NCI-H1105 (cell line): ENCODE results near the gene SNAPIN.
A peak's percentile ranks its signal among the peaks of the same experiment; 100 is the strongest.

Source experiments
- DNase-seq: peaks from one replicate; lab custom pipeline; 2025; lab: John Stamatoyannopoulos, UW

The SNAPIN gene

DNA sequence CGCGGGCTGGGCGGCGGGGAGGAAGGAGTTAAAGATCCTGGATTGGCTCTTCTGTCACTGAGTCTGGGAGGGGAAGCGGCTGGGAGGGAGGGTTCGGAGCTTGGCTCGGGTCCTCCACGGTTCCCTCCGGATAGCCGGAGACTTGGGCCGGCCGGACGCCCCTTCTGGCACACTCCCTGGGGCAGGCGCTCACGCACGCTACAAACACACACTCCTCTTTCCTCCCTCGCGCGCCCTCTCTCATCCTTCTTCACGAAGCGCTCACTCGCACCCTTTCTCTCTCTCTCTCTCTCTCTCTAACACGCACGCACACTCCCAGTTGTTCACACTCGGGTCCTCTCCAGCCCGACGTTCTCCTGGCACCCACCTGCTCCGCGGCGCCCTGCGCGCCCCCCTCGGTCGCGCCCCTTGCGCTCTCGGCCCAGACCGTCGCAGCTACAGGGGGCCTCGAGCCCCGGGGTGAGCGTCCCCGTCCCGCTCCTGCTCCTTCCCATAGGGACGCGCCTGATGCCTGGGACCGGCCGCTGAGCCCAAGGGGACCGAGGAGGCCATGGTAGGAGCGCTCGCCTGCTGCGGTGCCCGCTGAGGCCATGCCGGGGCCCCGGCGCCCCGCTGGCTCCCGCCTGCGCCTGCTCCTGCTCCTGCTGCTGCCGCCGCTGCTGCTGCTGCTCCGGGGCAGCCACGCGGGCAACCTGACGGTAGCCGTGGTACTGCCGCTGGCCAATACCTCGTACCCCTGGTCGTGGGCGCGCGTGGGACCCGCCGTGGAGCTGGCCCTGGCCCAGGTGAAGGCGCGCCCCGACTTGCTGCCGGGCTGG lies 20.2 kb downstream of the SNAPIN start, which contains the start of gene NPR1:
Gene NPR1, plus strand, starts transcription at position 170 of the 818 bp plus-strand sequence. Its CDS starts 421 bp downstream, at position 591.
- DNase-seq: peak; percentile 31

DNA sequence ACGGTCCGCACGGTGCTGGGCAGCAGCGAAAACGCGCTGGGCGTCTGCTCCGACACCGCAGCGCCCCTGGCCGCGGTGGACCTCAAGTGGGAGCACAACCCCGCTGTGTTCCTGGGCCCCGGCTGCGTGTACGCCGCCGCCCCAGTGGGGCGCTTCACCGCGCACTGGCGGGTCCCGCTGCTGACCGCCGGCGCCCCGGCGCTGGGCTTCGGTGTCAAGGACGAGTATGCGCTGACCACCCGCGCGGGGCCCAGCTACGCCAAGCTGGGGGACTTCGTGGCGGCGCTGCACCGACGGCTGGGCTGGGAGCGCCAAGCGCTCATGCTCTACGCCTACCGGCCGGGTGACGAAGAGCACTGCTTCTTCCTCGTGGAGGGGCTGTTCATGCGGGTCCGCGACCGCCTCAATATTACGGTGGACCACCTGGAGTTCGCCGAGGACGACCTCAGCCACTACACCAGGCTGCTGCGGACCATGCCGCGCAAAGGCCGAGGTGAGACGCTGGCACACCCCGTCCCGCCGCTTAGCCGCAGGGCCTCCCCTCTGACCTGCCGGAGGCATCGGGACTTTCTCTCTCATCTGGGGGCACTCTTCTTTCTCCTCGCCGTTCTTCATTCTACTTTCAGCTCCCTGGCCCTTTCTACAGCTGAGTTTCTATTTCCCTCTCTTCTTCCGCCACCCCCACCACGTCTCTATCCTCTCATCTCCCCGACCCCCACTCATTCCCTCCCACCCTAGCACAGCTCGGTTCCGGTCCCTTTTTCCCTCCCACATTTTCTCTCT lies 21.0 kb downstream of the SNAPIN start:
- no peak for DNase-seq

DNA sequence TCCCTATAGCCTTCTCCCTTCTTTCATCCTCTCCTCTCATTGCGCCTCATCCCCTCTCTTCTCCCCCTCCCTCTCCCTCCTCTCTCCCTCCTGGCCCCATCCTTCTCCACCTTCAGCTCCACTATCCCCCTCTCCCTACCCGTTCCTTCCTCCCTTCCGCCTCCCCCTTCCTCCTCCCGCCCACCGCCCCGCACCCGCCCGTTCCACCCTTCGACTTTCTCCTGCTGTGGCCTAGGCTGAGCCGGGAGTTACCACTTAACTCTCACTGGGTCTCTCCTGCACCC lies 21.6 kb downstream of the SNAPIN start:
- DNase-seq: no peak

DNA sequence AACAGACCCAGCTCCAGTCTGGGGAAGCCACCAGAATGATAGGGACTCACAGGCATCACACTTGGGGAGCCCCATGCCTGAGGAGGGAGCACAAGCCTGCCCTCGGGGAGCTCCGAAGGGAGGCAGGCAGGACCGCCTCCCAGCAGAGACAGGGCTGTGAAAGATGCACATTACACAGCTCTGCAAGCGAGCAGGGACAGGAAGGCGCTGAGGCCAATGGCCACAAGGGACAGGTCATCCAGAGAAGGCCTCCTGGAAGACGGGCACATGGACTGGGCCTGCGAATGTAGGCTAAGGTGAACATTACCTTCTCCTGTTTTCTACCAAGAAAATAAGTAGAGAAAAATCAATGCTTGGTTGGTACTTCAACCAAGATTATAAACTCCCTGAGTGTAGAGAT lies 24.2 kb downstream of the SNAPIN start:
- DNase-seq: no peak

DNA sequence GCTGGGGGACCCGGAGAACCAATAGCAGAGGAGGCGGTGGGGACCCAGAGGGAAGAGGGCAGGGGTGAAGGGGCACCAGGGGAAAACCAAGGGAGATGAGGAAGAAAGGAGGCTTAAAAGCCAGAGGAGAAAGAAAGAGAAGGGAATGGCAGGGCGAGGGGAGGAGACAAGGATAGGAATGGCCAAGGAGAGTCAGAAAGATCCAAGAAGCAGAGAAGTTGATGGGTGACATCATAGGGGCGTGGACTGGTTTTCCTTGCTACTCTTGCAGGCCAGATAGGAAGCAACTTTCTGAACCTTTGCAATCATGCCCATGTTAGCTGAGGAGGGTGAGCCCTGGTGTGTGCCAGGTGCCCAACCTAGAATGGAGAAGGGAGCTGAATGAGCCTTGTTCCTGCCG lies 25.4 kb downstream of the SNAPIN start:
- no peak for DNase-seq

DNA sequence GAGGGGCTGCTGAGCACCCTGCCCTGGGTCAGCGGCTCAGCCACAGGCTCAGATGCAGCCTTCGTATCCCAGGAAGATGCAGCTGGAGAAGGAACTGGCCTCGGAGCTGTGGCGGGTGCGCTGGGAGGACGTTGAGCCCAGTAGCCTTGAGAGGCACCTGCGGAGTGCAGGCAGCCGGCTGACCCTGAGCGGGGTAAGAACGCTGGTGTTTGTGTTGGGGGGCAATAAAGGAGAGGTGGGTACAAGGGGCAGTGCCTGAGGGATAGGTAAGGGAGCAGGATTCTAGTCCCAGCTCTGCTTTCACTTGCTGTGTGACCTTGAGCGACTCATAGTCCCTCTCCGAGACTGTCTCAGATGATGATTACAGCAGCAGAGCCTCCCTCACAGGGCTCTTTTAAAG lies 26.4 kb downstream of the SNAPIN start:
- no peak for DNase-seq

DNA sequence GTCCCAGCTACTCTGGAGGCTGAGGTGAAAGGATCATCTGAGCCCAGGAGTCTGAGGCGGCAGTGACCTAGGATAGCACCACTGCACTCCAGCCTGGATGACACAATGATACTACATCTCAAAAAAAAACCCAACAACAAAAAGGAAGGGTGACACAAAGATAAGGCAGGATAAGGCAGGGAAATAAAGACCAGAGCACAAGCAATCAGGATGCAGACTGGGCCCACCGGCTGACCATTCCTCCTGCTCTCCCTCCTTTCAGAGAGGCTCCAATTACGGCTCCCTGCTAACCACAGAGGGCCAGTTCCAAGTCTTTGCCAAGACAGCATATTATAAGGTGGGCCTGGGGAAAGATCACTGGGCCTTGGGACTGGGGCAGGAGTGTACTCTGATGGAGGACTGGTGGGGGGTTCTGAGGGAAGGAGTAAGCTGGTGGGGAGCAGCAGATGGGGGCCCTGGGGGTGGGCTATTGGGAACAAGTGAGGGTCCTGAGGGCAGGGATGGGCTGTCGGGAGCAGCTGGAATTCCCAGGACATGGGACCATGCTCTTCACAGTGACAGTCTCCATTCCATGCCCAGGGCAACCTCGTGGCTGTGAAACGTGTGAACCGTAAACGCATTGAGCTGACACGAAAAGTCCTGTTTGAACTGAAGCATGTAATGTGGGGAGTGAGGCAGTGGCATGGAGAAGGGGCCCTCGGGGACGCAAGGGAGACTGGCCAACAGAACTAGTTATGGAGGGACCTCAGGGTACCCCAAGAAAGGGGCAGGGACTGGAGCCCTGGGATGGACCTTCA lies 27.2 kb downstream of the SNAPIN start:
- DNase-seq: no peak

DNA sequence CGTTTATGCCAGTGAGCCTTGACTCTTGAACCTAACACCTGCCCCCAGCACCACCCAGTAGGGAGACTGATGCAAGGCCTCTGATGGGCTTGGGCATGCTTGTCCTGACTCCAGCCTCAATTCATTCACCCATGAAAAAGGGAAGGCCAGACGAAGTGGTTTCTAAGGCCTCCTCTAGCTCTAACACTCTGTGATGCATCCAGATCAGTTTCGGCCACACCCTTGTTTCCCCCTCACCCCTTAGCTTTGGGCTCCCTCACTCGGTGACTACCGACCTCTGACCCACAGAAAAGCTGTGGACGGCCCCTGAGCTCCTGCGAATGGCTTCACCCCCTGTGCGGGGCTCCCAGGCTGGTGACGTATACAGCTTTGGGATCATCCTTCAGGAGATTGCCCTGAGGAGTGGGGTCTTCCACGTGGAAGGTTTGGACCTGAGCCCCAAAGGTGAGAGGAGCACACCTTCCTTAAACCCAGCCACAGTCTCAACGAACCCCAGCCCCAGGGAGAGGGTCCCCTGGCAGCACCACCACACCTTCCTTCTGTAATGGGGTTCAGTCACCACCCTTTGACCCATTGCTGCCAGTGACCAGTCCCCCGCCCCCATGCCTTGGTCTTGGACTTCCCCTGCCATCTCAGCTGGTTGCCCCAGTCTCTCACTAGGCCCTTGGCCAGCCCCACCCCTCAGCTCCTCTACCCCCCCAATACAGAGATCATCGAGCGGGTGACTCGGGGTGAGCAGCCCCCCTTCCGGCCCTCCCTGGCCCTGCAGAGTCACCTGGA lies 29.0 kb downstream of the SNAPIN start:
- DNase-seq: no peak

DNA sequence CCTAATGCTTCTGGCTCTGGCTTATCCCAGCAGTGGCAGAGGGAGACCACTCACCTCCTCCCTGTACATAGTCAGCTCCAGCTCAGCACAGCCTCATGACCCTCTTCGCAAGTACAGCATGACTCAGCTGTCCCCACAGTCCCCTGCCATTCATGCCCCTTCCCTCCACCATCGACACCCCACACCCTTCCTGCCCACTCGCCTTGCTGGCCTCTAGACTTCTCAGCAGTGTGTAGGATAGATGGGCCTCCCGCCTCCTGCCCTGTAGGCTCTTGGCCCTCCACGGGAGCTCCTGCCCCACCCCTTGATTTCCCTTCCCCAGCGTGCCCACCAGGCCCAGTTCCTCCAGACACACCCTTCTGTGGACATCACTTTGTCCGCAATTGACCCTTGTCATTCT lies 29.8 kb downstream of the SNAPIN start:
- no peak for DNase-seq

DNA sequence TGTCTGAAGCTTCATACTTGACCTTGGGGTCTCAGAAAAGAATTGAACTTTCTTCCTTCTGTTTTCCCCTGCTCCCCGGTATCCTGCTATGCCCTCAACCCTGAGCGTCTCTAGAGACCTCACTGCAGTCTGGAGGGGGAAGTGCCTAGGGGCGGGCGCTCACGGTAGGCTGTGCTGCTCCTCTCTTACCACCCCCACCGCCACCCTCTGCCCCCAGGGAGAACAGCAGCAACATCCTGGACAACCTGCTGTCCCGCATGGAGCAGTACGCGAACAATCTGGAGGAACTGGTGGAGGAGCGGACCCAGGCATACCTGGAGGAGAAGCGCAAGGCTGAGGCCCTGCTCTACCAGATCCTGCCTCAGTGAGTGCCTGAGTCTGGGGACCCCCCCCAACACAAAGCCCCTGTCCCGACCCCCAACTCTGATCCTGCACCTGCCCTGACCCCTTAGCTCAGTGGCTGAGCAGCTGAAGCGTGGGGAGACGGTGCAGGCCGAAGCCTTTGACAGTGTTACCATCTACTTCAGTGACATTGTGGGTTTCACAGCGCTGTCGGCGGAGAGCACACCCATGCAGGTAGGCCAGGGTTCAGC lies 30.3 kb downstream of the SNAPIN start:
- no peak for DNase-seq

DNA sequence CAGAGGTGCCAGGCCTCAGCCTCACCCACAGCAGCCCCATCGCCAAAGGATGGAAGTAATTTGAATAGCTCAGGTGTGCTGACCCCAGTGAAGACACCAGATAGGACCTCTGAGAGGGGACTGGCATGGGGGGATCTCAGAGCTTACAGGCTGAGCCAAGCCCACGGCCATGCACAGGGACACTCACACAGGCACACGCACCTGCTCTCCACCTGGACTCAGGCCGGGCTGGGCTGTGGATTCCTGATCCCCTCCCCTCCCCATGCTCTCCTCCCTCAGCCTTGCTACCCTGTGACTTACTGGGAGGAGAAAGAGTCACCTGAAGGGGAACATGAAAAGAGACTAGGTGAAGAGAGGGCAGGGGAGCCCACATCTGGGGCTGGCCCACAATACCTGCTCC lies 35.0 kb downstream of the SNAPIN start:
- no peak for DNase-seq

DNA sequence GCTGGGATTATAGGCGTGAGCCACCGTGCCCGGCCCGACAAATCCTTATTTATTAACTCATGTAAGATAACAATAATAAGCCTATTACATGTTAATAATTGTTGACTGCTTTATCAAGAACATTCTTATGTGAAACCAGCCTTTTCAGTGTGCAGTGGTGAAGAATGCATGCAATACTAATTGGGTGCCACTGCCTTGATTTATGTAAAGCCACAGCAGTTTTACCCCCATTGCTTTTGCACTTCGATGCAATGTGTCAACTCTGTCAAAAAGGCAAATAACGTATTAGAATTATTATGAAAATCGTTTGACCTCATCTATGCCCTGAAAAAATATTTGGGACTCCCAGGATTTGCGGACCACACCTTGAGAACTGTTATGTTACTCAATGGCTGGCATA lies 38.2 kb downstream of the SNAPIN start:
- no peak for DNase-seq

DNA sequence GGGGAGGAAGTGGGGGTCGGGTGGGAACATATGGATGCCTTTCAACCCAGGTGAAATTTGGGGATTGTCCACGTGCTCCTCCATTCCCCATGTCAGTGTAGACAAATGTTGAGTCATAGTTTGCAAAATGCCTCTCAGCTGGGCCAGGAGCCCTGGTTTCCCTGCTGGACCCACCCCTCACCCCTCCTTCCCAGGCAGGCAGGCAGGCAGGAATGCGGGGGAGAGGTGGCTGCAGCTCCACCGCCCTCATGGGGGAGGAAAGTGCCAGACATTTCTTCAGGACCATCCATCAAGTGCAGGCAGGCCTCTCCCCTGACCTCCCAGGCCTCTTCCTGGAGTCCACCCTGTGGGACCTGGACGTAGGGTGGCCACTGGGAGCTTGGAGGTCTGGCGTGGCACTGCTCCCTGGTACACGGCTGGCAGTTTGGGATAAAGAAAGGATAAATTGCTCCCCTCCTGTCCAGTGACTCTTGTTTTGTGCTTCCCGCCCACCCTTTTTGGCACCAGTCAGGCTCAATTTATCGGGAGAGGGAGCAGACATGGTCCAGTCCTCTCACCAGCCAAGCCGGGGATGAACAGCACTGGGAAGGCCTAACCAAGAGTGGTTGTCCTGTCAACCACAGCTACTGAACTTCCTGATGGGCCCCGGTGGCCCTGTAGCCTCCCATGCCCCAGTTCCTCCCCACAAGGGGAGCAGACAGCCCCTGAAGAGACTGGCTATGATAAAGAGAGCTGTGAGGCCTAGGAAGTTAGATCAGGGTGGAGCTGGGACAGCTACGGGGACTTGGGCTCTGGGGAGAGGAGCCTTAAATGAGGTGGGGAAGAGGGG lies 38.9 kb downstream of the SNAPIN start:
- DNase-seq: no peak

DNA sequence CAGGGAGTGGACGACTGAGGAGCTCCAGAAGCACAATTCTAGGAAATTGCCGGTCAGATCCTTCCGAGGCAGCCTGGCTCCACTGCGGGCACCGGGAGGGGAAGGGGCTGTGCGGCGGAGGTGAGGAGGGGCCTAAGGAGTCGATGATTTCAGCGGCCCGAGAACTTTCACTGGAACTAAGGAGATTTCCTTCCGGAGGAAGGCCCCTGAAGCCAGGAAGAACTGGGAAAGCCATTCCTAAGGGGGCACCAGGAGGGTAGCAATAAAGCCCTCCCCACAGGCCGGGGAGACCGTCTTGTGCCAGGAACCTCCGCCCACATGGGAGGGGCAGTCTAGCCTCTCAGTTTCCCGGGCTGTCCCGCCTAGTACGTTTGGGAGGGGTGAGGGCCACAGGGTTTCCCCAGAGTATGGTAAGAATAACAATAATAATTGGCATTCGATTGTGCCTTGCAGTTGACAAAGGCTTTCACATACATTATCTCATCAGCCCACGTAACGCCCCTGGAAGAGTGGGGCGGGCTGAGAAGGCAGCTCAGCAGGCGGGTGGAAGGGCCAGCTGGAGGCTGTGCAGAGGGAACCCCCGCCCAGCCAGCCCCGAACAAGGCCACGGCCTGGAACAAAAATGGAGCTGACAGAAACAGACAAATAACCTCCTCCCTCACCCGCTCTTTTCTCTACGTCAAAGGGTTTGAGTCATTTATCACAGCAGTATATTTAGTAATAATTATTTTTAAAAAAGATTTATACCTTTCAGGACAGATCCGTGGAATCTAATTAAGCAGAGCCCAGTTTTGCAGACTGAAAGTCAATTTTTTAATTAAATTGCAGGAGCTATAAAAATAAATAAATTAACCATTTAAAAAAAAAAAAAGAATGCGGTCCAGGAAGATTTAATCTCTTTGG lies 39.8 kb downstream of the SNAPIN start:
- DNase-seq: no peak

DNA sequence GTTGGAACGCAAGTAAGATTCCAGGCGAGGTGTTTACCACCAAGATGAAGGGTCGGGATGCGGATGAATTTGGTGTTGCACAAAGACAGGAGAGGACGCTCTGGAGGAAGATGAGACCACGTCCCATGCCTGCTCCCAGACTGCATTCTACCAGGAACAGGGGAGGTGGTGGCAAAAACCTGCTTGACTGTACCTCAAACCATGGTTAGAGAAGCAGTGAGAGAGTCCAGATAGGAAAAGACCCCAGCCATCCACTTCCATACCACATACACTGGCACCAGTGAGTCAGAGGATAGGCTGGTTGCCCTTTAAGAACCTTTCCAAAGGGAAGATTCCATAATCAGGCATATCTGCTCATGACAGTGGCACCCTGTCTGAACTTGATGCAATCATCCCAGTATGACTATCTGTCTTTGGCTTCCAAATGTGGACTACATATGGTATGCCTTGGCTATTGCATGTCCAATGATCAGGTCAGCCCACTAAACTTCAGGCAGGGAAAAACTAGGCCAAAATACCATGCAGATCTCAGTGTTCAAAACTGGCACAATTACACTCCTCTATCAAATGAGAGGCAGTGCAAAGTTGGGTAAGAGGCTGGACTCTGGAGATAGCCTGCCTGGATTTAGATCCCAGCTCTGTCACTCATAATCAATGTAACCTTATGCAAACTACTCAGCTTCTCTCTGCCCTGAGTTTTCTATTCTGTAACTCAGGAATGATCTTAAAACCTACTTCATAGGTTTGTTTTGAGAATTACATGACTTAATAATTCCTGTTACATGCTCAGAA lies 40.6 kb downstream of the SNAPIN start:
- DNase-seq: no peak

DNA sequence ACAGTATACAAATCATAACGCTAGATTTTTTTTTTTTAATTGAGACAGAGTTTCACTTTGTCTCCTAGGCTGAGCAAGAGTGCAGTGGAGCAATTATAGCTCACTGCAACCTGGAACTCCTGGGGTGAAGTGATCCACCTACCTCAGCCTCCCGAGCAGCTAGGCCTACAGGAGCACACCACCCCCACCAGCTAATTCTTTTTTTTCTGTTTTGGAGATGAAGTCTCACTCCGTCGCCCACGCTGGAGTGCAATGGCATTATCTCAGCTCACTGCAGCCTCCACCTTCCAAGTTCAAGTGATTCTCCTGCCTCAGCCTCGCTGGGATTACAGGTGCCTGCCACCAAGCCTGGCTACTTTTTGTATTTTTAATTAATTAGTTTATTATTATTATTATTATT lies 41.3 kb downstream of the SNAPIN start:
- DNase-seq: no peak

DNA sequence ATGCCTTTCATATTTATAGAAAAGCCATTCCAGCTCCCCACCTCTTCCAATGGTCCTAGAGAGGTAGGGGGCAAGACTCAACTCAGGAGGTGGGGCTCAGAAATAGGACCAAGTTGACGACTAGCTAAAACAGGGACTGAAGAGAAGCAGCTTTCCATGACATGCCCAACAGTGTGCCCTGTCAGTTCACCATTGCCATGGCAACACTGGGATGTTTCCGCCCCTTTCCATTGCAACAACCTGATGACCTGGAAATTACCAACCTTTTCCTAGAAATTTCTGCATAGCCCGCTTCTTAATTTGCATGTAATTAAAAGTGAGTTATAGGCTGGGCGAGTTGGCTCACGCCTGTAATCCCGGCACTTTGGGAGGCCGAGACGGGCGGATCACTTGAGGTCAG lies 47.0 kb downstream of the SNAPIN start:
- DNase-seq: no peak

DNA sequence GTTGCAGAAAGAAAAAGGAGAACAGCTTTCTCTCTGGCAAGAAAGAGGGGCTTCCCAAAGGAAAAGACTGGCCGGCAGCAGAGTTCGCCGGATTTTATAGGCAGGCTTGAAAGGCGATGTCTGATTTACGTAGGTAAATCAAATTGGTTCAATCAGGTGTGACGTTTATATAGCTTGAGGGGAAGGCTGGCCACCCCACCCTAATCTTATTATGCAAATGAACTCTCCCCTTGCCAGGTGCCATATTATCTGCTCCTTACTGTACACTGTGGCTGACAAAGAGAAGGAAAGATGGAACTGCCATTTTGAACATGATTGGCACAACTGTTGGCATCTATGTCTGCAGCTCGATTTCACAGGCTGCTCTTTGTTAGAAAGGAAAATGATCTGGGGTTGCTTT lies 52.5 kb downstream of the SNAPIN start:
- no peak for DNase-seq
